PC-3 (cell line): ENCODE measurements around the gene CSTPP1.

Experiments used
- EZH2phosphoT487 ChIP-seq: fragments of 300-600 bp; sonication (generic); IDR thresholded peaks from 2 replicates; pipeline ENCODE4 v1.6.1; 2018; ENCODE audit warnings: mild to moderate bottlenecking, antibody characterized with exemption, low read length, borderline replicate concordance
- TF ChIP-seq, protein P1 (sequence below): fragments of 300-600 bp; sonication (generic); conservative IDR thresholded peaks from 2 replicates; pipeline ENCODE4 v1.5.1; 2017; ENCODE audit warnings: antibody characterized with exemption, low read depth, mild to moderate bottlenecking, low read length

DNA sequence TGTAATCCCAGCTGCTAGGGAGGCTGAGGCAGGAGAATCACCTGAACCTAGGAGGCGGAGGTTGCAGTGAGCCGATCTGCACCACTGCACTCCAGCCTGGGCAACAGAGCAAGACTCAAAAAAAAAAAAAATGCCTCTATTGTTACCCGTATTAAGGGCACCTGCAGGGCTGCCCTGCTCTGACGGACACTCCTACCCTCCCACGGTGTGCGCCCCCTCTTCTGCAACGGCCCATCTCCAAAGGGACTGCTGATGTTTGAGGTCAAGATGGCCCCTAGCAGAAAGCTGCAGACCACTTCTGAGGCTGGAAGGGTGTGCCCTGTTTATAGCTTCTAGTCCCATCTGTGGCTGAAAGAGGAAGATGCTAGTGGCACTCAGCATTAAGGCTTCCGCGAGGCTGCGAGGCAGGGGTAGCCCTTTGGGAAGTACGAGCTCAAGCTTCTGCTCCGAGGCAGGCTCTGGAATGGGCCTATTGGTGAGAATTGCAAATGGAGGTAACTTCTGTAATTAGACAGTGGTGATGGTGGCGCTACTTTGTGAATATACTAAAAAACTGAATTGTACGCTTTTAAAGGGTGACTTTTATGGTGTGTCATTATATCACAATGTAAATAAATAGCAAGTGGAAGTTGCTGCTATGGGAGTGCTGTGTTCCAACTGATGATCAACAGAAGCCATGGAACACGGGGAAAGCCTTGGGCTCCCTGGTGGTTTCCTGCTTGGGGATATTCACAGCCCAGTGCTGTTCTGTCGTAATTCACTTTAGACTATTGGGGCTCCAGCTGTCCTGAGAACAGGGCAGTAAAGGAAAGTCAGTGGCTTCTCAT is 215.8 kb downstream of the CSTPP1 start:
- TF ChIP-seq, protein P1, sequence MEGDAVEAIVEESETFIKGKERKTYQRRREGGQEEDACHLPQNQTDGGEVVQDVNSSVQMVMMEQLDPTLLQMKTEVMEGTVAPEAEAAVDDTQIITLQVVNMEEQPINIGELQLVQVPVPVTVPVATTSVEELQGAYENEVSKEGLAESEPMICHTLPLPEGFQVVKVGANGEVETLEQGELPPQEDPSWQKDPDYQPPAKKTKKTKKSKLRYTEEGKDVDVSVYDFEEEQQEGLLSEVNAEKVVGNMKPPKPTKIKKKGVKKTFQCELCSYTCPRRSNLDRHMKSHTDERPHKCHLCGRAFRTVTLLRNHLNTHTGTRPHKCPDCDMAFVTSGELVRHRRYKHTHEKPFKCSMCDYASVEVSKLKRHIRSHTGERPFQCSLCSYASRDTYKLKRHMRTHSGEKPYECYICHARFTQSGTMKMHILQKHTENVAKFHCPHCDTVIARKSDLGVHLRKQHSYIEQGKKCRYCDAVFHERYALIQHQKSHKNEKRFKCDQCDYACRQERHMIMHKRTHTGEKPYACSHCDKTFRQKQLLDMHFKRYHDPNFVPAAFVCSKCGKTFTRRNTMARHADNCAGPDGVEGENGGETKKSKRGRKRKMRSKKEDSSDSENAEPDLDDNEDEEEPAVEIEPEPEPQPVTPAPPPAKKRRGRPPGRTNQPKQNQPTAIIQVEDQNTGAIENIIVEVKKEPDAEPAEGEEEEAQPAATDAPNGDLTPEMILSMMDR = no peak
- no peak for TF ChIP-seq EZH2phosphoT487
